ENCODE data around the gene RNASE12. TPM values are rescaled to one million over a fixed set of nuclear protein-coding genes. Genes with fewer than 3 reads are reported as not detected.

The RNASE12 gene
- total and polyA plus RNA-seq, 2 experiments from 2014 or later, result not detected

DNA sequence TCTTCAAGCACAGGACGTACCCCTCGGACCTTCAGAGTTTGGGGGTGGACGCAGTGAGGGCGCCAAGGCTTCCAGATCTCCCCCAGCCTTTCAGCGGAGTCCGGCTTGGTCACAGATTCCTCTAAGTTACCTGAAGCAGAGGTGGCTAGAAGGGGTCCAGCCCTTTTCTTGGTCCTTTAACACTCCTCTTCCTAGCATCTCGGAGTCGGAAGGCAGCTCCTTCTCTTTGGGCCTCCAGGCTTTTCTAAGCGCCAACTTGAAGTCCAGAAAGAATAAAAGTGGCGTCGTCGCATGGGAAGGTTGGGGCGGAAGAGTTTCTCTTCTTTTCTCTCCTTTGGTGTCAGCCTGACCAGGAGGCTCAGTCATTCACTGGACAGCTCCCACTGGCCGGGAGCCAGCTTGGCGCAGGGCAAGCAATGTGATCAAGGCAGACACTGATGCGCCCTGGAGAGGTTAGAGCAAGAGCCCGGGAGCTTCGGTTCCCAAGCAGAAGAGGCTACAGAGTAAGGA, 40.8 kb upstream of the RNASE12 start:
- Histone ChIP-seq H3K9me2 (replicated peaks; ENCODE audit: insufficient read depth) (no peaks in the 10 kb centered on the region), H2AFZ (no peak overlapping the region), H3K4me1 (ENCODE audit: insufficient read depth) (no peaks in the 10 kb centered on the region), H3K36me3 (replicated peaks; ENCODE audit: insufficient read depth, low read depth) (no peaks in the 10 kb centered on the region), H3K27ac (no peak overlapping the region), H3K9me3 (ENCODE audit: low read depth) (no peaks in the 10 kb centered on the region), H4K20me1 (ENCODE audit: insufficient read depth, poor library complexity, severe bottlenecking) (no peaks in the 10 kb centered on the region), H3K4me2 (peak overlapping the region; percentile 92), H3K79me2 (no peaks in the 10 kb centered on the region), H3K4me3 (peak overlapping the region; percentile 7), H3K27me3 (peaks cover 25% of the 10 kb centered on the region)
- TF ChIP-seq, protein P1, sequence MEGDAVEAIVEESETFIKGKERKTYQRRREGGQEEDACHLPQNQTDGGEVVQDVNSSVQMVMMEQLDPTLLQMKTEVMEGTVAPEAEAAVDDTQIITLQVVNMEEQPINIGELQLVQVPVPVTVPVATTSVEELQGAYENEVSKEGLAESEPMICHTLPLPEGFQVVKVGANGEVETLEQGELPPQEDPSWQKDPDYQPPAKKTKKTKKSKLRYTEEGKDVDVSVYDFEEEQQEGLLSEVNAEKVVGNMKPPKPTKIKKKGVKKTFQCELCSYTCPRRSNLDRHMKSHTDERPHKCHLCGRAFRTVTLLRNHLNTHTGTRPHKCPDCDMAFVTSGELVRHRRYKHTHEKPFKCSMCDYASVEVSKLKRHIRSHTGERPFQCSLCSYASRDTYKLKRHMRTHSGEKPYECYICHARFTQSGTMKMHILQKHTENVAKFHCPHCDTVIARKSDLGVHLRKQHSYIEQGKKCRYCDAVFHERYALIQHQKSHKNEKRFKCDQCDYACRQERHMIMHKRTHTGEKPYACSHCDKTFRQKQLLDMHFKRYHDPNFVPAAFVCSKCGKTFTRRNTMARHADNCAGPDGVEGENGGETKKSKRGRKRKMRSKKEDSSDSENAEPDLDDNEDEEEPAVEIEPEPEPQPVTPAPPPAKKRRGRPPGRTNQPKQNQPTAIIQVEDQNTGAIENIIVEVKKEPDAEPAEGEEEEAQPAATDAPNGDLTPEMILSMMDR (IDR thresholded peaks at IDR 0.05; ENCODE audit: poor library complexity), result no peak
- TF ChIP-seq EZH2phosphoT487 (IDR thresholded peaks at IDR 0.05; ENCODE audit: low read depth, severe bottlenecking, unreplicated experiment) (no peak), EZH2 (IDR thresholded peaks at IDR 0.05; ENCODE audit: borderline replicate concordance) (no peak)
- DNase-seq (ENCODE audit: low spot score), result peak; percentile 83
- 2% methylated on average over 18 of the region's 18 CpGs for WGBS (ENCODE audit: low lambda C conversion rate, missing lambda C conversion rate)

DNA sequence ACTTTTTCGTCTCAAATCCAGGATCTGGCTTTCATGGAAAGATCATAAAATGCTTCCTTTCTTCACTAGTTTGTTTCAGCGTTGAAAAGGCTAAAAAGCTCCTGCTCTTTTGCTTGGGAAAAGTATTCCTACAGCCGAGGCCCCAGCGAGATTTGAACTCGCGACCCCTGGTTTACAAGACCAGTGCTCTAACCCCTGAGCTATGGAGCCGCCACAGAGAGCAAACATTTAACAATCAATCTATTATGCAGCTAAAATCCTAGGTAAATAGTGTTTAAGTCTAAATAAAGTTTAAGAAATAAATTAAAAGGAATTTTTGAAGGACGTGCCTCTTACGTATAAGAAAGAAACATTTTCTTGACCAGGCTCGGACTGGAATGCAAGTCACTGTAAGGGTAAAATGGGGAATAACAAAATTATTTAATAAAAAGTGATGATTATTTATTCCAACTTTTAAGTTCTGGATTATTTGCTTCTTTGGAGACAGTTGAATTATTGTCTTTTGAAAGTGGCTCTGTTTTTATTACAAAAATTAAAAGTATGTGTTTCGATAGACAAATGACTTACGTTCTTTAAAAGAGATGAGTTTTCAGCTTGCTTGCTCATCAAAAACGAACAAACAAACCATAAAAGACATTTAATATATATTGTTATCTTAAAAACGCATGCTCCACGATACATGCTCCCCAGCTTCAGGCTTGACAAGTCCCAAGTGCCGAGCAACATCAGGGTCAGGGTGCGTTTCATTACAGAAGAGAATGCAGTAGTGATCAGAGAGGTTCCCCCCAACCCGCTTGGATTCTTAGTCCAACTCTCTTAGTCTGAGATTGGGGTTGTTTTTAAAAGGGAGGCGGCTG, 40.1 kb upstream of the RNASE12 start:
- Histone ChIP-seq H3K9me3 (ENCODE audit: low read depth) (no peaks in the 10 kb centered on the region), H3K79me2 (no peaks in the 10 kb centered on the region), H3K4me3 (peak overlapping the region; percentile 29), H2AFZ (peak overlapping the region; percentile 23), H4K20me1 (ENCODE audit: insufficient read depth, poor library complexity, severe bottlenecking) (no peaks in the 10 kb centered on the region), H3K4me2 (peak overlapping the region; percentile 92), H3K27ac (peak overlapping the region; percentile 22), H3K27me3 (peaks cover 25% of the 10 kb centered on the region), H3K4me1 (ENCODE audit: insufficient read depth) (no peaks in the 10 kb centered on the region), H3K36me3 (replicated peaks; ENCODE audit: insufficient read depth, low read depth) (no peaks in the 10 kb centered on the region), H3K9me2 (replicated peaks; ENCODE audit: insufficient read depth) (no peaks in the 10 kb centered on the region)
- DNase-seq (ENCODE audit: low spot score), result peak; percentile 72
- TF ChIP-seq, protein P1 (IDR thresholded peaks at IDR 0.05; ENCODE audit: poor library complexity), result no peak
- TF ChIP-seq EZH2phosphoT487 (IDR thresholded peaks at IDR 0.05; ENCODE audit: low read depth, severe bottlenecking, unreplicated experiment) (no peak), EZH2 (IDR thresholded peaks at IDR 0.05; ENCODE audit: borderline replicate concordance) (no peak)
- 2% methylated on average over 19 of the region's 19 CpGs for WGBS (ENCODE audit: low lambda C conversion rate, missing lambda C conversion rate)

DNA sequence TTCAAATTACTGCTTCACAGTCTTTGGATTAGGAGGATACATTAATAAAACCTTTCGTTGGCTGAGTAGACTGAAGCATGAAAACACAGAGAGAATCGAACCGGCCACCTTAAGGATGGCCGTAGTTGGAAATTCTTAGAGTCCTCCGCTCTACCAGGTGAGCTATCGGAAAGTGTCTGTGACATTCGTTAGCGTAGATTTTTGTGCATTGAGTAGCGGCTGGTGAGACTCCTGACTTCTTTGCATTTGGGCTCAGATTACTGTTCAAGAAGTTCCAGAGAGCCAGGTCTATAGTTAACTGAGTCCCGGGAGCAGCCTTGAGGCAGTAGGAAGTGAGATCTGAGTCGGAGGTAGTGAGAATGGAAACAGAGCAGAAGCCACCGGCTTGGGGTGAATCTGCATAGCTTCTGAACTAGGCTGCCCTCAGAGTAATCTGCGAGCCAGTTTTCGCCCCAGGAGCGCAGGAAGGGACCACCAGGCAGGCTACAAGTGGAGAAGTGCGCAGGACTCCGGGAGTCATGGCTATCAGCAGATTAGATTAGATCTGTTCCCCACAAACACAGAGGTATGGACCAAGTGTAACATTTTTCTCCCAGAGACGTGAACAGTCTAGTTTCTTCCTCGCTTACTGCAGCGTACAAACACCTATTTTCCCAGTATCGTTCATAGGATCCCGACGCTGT, 39.3 kb upstream of the RNASE12 start:
- H3K9me2 ChIP-seq (replicated peaks; ENCODE audit: insufficient read depth), result no peaks in the 10 kb centered on the region
- no peaks in the 10 kb centered on the region for H4K20me1 ChIP-seq (ENCODE audit: insufficient read depth, poor library complexity, severe bottlenecking)
- H3K9me3 ChIP-seq (ENCODE audit: low read depth), result no peaks in the 10 kb centered on the region
- peak overlapping the region; percentile 29 for H3K4me3 ChIP-seq
- peaks cover 25% of the 10 kb centered on the region for H3K27me3 ChIP-seq
- peak overlapping the region; percentile 92 for H3K4me2 ChIP-seq
- H3K36me3 ChIP-seq (replicated peaks; ENCODE audit: insufficient read depth, low read depth), result no peaks in the 10 kb centered on the region
- 2% methylated on average over 23 of the region's 23 CpGs for WGBS (ENCODE audit: low lambda C conversion rate, missing lambda C conversion rate)
- no peak for TF ChIP-seq EZH2 (IDR thresholded peaks at IDR 0.05; ENCODE audit: borderline replicate concordance)
- TF ChIP-seq, protein P1 (IDR thresholded peaks at IDR 0.05; ENCODE audit: poor library complexity), result no peak
- TF ChIP-seq EZH2phosphoT487 (IDR thresholded peaks at IDR 0.05; ENCODE audit: low read depth, severe bottlenecking, unreplicated experiment), result no peak
- H3K79me2 ChIP-seq, result no peaks in the 10 kb centered on the region
- H3K27ac ChIP-seq, result peak overlapping the region; percentile 22
- H2AFZ ChIP-seq, result peak overlapping the region; percentile 23
- DNase-seq (ENCODE audit: low spot score), result peak; percentile 74
- no peaks in the 10 kb centered on the region for H3K4me1 ChIP-seq (ENCODE audit: insufficient read depth)

Measured in hepatocyte (in vitro differentiated cells).